Spinal cord (tissue), 10 donors: ENCODE measurements around the gene ZNF597. TPM values are rescaled to one million over a fixed set of nuclear protein-coding genes. Genes with fewer than 3 reads are reported as not detected.
"Not testable (repeated sequence)": the region's sequence is repeated elsewhere in the genome, so short reads cannot be mapped to it uniquely, and the experiment has no call there.

ENCODE experiments used
- DNase-seq, 6 donors: peaks; one replicate each; pipeline versions ENCODE4 v3.0.0 to v3.0.0-alpha.2; 2013 to 2015; ENCODE audit warnings: low spot score in 6 of 6, low read depth in 4 of 6
- H3K27ac ChIP-seq: one replicate; pipeline ENCODE4 v1.5.1; 2013; ENCODE audit warnings: low read depth, low read length, control low read depth
- H3K27me3 ChIP-seq: one replicate; pipeline ENCODE4 v1.6.1; 2013; ENCODE audit warnings: low read length; ENCODE audit not compliant: control insufficient read depth, insufficient read depth
- H3K36me3 ChIP-seq: one replicate; pipeline ENCODE4 v1.6.1; 2013; ENCODE audit warnings: low read length; ENCODE audit not compliant: control insufficient read depth, insufficient read depth
- H3K4me1 ChIP-seq: one replicate; pipeline ENCODE4 v1.6.1; 2013; ENCODE audit warnings: low read length; ENCODE audit not compliant: control insufficient read depth, insufficient read depth
- H3K4me3 ChIP-seq: one replicate; pipeline ENCODE4 v1.5.1; 2013; ENCODE audit warnings: low read depth, low read length, control low read depth
- H3K9me3 ChIP-seq: one replicate; pipeline ENCODE4 v1.6.1; 2013; ENCODE audit warnings: low read length; ENCODE audit not compliant: control insufficient read depth, insufficient read depth
- WGBS: methylation state at CpG from one replicate; pipeline ENCODE4 v1.1.5; 2013; ENCODE audit warnings: missing lambda C conversion rate; ENCODE audit not compliant: insufficient coverage; 5-methylcytosine and 5-hydroxymethylcytosine counted together
- polyA plus RNA-seq, 2 donors: library from polyadenylated mRNA; unstranded; fragments of 120-200 nt; gene quantifications; one replicate each; pipeline ENCODE4 v1.2.1, GENCODE V29; 2013; ENCODE audit not compliant: insufficient read length in 2 of 2
- total RNA-seq, 2 donors: library from RNA; depleted of rRNA in 1 of 2; stranded (reverse); fragments of 120-200 nt in 1 of 2; fragments of >200 nt in 1 of 2; gene quantifications; one replicate each; pipeline versions ENCODE4 v1.2.3 to v1.2.4, GENCODE V29; 2013 to 2014
- donor health status: healthy.

Gene ZNF597
- total and polyA plus RNA-seq, 4 donors: 3.3 to 5.0 (median 3.8) TPM

DNA sequence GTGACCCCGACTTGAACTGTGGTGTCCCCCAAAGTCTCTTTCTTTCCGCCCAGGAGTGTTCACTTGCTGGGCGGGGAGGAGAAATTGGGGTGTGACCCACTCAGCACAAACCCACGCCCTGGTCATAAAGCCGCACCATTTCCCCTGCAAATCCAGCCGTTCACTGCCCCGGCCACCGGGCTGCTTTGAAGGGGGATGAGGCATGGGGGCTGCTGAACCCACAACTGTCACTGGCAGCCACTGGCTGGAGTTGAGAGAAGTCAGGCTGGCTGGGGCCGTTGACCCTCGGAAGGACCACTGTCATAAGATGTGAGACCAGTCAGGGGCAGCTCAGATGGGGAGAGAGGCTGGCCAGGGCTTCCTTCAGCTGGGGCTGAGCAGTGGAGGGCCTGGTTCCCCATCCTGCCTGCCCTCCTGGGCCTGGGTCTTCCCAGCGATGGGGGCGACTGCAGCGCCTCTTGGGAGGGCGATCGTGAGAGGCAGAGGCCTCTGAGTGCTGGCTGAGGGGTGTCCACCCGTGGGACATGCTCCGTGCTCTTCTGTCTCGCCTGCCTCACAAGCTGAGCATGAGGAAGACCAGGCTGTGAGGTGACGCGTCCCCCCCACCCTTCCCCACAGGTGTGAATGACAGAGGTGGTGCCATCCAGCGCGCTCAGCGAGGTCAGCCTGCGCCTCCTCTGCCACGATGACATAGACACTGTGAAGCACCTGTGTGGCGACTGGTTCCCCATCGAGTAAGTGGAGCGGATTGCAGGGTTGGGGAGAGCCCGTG is 32.5 kb upstream of the ZNF597 start:
- WGBS: 91% methylated on average over 21 of the region's 29 CpGs
- no peak for DNase-seq
- H3K4me1 ChIP-seq: peaks cover 5% of the 10 kb centered on the region
- no peak overlapping the region for H3K4me3 ChIP-seq
- no peaks in the 10 kb centered on the region for H3K27me3 ChIP-seq
- H3K9me3 ChIP-seq: no peaks in the 10 kb centered on the region
- H3K36me3 ChIP-seq: peaks cover 55% of the 10 kb centered on the region
- no peak overlapping the region for H3K27ac ChIP-seq

DNA sequence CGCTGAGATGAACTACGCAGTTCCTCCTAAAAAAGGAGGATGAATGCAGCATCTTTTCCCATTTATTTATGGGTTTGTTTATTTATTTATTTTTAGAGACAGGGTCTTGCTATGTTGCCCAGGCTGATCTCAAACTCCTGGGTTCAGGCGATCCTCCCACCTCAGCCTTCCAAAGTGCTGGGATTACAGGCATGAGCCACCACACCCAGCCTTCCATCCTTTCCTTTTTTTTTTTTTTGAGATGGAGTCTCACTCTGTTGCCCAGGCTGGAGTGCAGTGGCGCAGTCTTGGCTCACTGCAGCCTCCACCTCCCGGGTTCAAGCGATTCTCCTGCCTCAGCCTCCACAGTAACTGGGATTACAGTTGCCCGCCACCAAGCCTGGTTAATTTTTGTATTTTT is 31.6 kb upstream of the ZNF597 start:
- peaks cover 59% of the 10 kb centered on the region for H3K36me3 ChIP-seq
- H3K27ac ChIP-seq, H3K4me1 ChIP-seq, H3K9me3 ChIP-seq, DNase-seq, H3K27me3 ChIP-seq, H3K4me3 ChIP-seq: not testable (repeated sequence)
- WGBS: 100% methylated on average over 3 of the region's 7 CpGs

DNA sequence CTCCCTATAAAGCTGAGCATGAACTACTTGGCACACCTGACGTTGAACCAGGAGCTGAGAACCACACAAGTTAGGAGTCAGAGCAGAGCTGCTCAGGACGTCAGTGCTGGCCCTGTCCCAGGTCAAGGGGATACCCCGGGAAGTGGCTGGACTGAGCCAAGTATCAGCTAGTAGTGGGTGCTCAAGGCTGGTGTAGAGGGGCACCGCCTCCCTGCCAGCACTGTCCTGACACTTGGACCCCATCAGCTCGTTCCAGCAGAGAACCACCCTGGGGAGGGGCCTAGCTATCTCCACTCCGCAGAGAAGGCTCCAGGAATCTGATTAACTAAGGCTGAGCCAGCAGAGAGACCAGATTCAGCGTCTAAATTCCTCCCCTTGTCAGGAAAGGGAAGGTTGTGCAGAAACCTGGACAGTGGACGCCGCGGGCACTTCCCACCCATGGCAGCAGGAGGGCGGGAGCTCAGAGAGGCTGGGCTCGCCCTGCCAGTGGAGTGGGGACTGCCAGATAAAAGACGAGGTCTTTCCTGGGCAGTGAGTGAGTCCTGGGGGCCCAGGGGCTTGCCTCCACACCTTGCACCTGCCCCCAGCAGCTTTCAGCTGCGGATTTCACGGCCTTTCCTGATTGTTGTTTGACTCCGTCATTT is 31.0 kb upstream of the ZNF597 start:
- H3K4me1 ChIP-seq: peaks cover 5% of the 10 kb centered on the region
- no peaks in the 10 kb centered on the region for H3K27me3 ChIP-seq
- no peaks in the 10 kb centered on the region for H3K9me3 ChIP-seq
- DNase-seq: no peak
- H3K36me3 ChIP-seq: peaks cover 60% of the 10 kb centered on the region
- H3K4me3 ChIP-seq: no peak overlapping the region
- no peak overlapping the region for H3K27ac ChIP-seq
- 88% methylated on average over 10 of the region's 16 CpGs for WGBS

DNA sequence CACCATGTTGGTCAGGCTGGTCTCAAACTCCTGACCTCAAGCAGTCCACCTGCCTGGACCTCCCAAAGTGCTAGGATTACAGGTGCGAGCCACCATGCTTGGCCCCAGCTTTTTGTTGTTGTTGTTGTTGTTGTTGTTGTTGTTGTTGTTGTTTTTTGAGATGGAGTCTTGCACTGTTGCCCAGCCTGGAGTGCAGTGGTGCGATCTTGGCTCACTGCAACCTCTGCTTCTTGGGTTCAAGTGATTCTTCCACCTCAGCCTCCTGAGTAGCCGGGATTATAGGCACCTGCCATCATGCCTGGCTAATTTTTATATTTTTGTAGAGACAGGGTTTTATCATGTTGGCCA is 30.3 kb upstream of the ZNF597 start:
- WGBS: no CpG with 5 or more reads among the region's 3 CpGs
- H3K27me3 ChIP-seq, H3K9me3 ChIP-seq, DNase-seq, H3K4me1 ChIP-seq, H3K4me3 ChIP-seq, H3K27ac ChIP-seq: not testable (repeated sequence)
- H3K36me3 ChIP-seq: peaks cover 56% of the 10 kb centered on the region

DNA sequence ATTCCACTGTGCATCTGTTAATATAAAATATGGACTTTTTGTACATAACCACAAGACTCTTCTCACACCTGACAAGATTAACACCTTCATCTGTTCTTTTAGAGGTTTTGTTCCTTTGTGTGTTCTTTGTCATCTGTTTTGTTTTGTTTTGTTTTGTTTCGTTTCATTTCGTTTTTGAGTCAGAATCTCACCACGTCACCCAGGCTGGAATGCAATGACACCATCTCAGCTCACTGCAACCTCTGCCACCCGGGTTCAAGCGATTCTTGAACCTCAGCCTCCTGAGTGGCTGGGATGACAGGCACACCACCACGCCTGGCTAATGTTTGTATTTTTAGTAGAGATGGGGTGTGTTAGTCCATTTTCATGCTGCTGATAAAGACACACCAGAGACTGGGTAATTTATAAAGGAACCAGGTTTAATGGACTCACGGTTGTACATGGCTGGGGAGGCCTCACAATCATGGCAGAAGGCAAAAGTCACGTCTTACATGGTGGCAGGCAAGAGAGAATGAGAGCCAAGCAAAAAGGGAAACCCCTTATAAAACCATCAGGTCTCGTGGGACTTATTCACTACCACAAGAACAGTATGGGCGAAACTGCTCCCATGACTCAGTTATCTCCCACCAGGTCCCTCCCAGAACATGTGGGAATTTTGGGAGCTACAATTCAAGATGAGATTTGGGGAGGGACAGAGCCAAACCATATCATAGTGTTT is 29.7 kb upstream of the ZNF597 start:
- H3K36me3 ChIP-seq: peaks cover 53% of the 10 kb centered on the region
- no peak overlapping the region for H3K27ac ChIP-seq
- no peak overlapping the region for H3K4me3 ChIP-seq
- 94% methylated on average over 4 of the region's 10 CpGs for WGBS
- no peaks in the 10 kb centered on the region for H3K27me3 ChIP-seq
- H3K9me3 ChIP-seq: no peaks in the 10 kb centered on the region
- no peak for DNase-seq
- H3K4me1 ChIP-seq: peaks cover 10% of the 10 kb centered on the region

DNA sequence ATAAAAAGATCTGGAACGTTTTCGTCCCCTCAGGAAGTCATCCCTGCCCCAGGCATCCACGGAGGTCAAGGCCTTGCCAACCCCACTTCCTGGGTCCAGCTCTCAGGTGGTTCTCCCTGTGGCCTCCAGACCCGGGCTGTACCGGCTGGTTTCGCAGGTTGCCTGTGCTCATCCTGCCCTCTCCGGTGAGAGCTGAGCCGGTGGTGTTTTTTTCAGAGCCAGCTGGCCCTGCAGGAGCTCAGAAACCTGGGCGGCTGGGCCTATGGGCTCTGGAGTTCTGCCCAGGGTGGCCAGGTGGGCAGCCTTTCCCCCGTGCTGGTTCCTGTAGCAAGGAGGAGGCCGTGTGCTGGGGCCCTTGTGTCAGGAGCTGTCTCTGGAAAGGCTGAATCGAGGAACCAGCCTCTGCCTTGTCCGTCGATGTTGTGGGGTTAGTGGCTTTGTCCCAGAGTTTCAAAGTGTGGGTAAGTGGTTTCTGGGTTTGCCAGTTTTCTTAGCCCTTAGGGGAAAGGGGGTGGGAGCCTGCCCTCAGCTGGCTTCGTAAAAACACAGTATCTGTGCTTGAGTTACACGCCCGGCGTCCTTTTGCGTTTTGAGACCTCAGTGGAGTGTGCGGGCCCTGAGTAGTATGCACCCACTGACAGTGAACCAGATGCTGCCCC is 28.3 kb upstream of the ZNF597 start:
- H3K4me3 ChIP-seq: no peak overlapping the region
- peaks cover 59% of the 10 kb centered on the region for H3K36me3 ChIP-seq
- H3K27ac ChIP-seq: no peak overlapping the region
- no peak for DNase-seq
- WGBS: 93% methylated on average over 20 of the region's 20 CpGs
- peaks cover 10% of the 10 kb centered on the region for H3K4me1 ChIP-seq
- no peaks in the 10 kb centered on the region for H3K9me3 ChIP-seq
- H3K27me3 ChIP-seq: no peaks in the 10 kb centered on the region

DNA sequence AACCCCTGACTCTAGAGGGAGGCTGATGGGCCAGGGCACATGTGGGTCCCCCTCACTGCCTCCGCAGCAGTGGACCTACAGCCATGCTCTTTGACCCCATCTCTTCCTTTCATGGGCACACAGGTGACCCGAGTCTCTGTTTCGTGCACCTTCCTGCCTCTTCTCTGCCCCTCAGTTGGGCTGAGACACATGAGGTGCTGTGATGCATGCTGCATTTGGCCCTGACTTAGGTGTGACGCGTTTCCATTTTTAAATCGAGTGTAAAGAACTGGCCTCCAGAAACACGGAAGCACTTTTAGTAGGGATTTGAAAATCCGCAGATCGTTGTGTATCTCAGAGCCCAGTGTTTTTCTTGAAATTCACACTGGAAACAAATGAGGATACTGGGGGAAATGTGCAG is 27.4 kb upstream of the ZNF597 start:
- WGBS: 93% methylated on average over 9 of the region's 9 CpGs
- no peaks in the 10 kb centered on the region for H3K27me3 ChIP-seq
- peaks cover 10% of the 10 kb centered on the region for H3K4me1 ChIP-seq
- DNase-seq: no peak
- H3K27ac ChIP-seq: no peak overlapping the region
- H3K36me3 ChIP-seq: peaks cover 60% of the 10 kb centered on the region
- H3K4me3 ChIP-seq: no peak overlapping the region
- H3K9me3 ChIP-seq: no peaks in the 10 kb centered on the region

DNA sequence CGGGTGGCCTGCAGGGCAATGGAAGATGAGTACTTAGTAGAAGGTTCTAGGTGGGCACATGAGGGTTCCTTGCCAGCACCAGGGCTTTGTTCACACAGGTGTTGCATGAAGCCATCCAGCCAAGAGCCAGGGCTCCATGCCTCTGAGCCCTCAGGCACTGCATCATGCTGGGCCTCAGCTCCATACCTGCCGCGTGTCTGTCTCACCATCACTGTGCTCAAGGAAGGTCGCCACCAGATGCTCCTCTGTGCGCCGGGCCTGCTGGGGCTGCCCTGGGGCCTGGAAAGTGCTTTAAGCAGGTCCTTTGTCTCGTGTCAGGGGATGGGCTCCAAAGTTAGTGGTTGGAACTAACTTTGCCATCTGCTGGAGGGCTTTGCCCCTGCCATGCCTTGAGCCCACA is 26.4 kb upstream of the ZNF597 start:
- Histone ChIP-seq H3K27ac (no peak overlapping the region), H3K4me1 (peaks cover 10% of the 10 kb centered on the region), H3K4me3 (no peak overlapping the region), H3K36me3 (peaks cover 56% of the 10 kb centered on the region), H3K27me3 (no peaks in the 10 kb centered on the region), H3K9me3 (no peaks in the 10 kb centered on the region)
- DNase-seq: no peak
- WGBS: 94% methylated on average over 7 of the region's 7 CpGs

DNA sequence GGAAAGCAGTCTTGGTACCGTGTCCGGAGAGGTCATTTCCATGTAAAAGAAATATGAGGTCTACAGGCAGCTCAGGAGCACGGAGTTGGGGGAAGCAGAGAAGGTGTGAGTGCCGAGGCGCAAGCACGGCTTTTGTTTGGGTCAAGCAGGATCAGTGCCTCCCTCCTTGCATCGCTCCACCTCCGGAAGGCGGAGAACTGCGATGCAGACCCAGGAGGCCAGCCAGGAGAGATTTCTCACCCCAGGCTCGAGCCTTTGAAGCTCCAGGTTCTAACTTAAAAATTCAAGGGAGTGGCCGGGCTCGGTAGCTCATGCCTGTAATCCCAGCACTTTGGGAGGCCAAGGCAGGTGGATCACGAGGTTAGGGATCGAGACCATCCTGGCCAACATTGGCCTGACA is 25.2 kb upstream of the ZNF597 start:
- DNase-seq: no peak
- Histone ChIP-seq H3K4me1 (peaks cover 10% of the 10 kb centered on the region), H3K9me3 (no peaks in the 10 kb centered on the region), H3K27ac (no peak overlapping the region), H3K36me3 (peaks cover 51% of the 10 kb centered on the region), H3K27me3 (no peaks in the 10 kb centered on the region), H3K4me3 (no peak overlapping the region)
- WGBS: 43% methylated on average over 11 of the region's 15 CpGs
